ENCODE measurements around the gene GNG13.
"Not testable (repeated sequence)": the region's sequence is repeated elsewhere in the genome, so short reads cannot be mapped to it uniquely, and the experiment has no call there.

Gene GNG13

DNA sequence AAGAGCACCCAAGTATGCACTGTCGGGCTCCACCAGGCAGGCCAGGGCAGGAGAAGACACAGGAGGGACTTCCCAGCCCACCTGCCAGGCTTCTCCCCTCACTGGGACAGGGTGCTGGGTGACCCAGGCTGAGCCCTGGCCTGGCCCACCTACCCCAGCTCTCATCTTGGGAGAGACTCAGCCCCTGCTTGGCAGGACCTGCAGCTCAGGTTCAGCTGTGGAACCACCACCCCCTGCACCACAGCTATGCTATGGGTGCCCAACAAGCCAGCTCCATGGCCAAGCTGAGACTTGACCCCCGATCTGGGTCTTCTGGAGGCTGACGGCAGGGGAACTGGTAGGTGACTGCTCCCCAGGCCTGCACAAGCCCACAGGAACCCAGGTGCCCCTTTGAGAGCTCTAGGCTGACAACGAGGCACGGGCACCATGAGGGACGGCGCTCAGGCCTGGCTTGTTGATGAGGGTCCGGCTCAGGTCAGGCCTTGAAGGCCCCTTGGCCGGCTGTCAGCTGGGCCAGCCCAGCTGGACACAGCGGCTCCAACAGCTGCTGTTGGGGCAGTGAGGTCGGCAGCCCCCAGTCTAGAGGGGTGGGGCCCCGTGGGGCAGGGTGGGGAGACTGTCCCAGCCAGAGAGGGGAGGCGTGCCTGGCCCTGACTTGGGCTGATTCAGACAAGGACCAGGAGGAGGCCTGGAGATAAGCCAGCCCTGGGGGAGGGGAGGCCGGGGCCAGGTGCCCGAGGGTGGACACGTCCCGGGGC lies 17.0 kb downstream of the GNG13 start:
- H3K36me3 Mint-ChIP-seq, result peaks cover 27% of the 10 kb centered on the region
- H3K27ac Mint-ChIP-seq, result no peak overlapping the region
- H3K4me1 Mint-ChIP-seq, result peaks cover 12% of the 10 kb centered on the region
- no peak overlapping the region for H3K4me3 Mint-ChIP-seq
- no peak for ATAC-seq
- H3K9me3 Mint-ChIP-seq, result no peaks in the 10 kb centered on the region
- no peak for DNase-seq (ENCODE audit: low spot score in 2 of 2)

DNA sequence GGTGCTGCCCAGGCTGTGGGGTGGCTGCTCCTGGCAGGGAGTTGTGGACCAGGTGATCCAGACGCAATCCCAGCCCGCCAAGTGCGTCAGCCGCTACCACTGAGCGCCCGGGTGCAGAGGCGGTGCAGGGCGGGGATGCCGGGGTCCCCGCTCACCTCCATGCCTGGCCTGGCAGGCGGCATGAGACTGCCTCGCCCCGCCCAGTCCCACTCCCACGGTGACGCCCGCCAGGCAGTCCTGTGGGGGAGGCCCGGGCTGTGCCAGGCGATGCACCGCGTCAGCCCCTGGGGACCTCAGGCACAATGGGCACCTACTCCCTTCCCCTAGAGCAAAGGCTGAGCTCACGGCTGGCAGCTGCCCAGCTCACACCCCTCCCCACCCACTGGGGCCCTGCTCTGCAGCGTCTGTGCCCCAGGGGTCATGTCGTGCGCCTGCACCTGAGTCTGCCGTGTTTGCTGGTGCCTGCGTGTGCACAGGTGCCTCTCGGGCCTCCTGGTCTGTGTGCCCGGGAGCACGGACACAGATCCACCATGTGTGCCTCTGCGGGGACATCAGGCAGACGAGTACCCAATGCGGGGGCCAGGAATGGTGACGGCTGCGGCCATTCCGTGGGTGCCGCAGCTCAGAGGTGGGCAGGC lies 17.6 kb downstream of the GNG13 start:
- peaks cover 27% of the 10 kb centered on the region for H3K36me3 Mint-ChIP-seq
- ATAC-seq (no peak), DNase-seq (ENCODE audit: low spot score in 2 of 2) (no peak)
- no peak overlapping the region for H3K4me3 Mint-ChIP-seq
- peaks cover 14% of the 10 kb centered on the region for H3K4me1 Mint-ChIP-seq
- H3K9me3 Mint-ChIP-seq, result no peaks in the 10 kb centered on the region
- no peak overlapping the region for H3K27ac Mint-ChIP-seq

DNA sequence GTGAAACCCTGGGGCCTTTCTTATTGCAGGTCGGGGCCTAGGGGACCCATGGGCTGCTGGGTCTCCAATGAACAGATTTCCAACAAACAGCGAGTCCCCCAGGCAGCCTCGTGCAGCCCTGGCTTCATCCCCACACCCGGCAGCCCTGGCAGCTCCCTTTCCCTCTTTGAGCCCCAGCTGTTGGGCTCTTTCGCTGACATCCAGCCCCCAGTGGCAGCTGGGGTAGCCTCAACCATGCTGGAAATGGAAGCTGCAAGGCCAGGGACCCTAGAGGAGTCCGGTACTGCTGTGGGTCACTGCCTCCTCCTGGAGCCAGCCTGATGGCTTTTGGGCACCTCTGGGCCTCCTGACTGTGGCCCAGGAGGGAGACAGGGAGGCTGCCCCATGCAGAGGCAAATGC lies 18.3 kb downstream of the GNG13 start:
- ATAC-seq, result no peak
- H3K27ac Mint-ChIP-seq, result no peak overlapping the region
- peaks cover 22% of the 10 kb centered on the region for H3K36me3 Mint-ChIP-seq
- no peak for DNase-seq (ENCODE audit: low spot score in 2 of 2)
- no peak overlapping the region for H3K4me3 Mint-ChIP-seq
- peaks cover 18% of the 10 kb centered on the region for H3K4me1 Mint-ChIP-seq
- no peaks in the 10 kb centered on the region for H3K9me3 Mint-ChIP-seq

DNA sequence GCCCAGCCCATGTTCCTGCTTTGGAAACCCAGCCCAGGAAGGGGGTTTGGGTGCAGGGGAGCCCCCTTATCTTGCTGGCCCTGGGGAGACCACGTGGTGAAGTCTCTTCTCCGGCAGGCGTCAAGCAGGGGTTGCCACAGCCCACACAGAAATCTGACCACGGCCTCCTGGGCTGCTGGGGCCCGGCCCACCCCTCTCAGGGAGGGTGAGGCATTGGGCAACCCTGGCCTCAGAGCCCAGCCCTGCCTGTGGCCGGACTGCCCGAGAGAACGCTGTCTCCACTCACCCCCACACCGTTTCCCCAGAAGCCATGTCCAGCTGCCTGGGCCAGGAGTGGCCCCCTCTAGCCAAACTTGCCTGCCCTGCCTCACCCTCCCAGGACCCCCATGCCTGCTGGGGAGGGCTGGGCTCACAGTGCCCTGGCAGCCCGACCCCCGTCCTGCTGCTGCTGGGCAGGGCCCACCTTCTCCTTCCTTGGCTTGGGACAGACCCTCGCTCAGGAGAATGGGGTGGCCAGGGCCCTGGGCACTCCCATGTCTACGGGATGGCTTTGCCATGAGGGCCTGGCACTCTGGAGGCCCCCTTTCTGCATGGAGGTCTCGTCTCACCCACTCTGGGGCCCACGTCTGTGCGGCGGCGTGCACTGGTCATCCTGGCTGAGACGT lies 19.1 kb downstream of the GNG13 start:
- no peak overlapping the region for H3K27ac Mint-ChIP-seq
- no peaks in the 10 kb centered on the region for H3K9me3 Mint-ChIP-seq
- H3K4me3 Mint-ChIP-seq, result no peak overlapping the region
- H3K36me3 Mint-ChIP-seq, result peaks cover 16% of the 10 kb centered on the region
- no peak for ATAC-seq
- peaks cover 12% of the 10 kb centered on the region for H3K4me1 Mint-ChIP-seq
- no peak for DNase-seq (ENCODE audit: low spot score in 2 of 2)

DNA sequence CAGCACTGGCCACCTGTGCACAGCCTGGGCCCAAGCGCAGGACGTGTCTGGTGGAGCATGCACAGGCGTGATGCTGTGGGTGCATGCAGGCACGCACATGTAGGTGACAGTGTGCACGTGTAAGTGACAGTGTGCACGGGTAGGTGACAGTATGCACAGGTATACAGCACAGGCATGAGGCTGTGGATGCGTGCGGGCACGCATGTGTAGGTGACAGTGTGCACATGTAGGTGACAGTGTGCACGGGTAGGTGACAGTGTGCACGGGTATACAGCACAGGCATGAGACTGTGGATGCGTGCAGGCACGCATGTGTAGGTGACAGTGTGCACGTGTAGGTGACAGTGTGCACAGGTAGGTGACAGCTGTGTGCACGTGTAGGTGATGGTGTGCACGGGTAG lies 20.2 kb downstream of the GNG13 start:
- no peak for DNase-seq (ENCODE audit: low spot score in 2 of 2)
- Mint-ChIP-seq H3K4me1 (peaks cover 11% of the 10 kb centered on the region), H3K4me3 (no peak overlapping the region), H3K36me3 (peaks cover 5% of the 10 kb centered on the region), H3K9me3 (no peaks in the 10 kb centered on the region), H3K27ac (no peak overlapping the region)
- no peak for ATAC-seq

DNA sequence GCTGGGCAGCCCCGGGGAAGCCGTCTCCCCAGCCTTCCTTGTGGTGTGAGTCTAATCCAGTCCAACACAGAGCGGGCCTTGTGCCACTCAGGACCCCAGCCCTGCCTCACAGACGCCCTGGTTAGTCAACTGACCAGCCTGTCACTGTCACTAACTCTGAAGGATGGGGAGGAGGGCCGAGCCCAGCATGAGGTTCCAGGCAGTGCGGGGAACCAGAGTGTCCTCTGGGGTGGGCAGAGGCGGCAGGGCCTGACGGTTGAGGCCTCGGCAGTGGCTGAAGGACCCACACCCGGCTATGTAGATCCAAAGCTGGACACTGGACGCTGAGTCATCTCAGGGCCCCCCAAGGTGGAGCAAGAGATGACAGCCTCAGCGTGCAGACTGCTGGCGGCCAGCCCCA lies 21.0 kb downstream of the GNG13 start:
- ATAC-seq, result no peak

DNA sequence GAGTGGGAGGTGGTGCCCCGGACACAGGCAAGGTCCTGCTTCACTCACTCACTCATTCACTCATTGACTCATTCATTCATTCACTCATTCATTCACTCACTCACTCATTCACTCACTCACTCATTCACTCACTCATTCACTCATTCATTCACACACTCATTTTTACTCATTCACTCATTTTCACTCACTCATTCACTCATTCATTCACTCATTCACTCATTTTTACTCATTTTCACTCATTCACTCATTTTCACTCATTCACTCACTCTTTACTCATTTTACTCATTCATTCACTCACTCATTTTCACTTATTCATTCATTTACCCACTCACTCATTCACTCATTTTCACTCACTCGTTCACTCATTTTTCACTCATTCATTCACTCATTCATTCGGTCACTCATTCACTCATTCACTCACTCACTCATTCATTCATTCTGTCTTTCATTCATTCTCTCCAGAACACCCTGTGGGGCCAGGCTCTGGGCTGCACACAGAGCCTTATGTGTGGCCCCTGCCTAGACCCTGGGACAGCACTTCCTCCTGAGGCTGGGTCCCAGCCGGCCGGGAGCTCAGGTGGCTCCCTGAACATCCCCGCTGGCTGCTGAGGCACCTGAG lies 21.5 kb downstream of the GNG13 start:
- no peak for ATAC-seq
- no peaks in the 10 kb centered on the region for H3K9me3 Mint-ChIP-seq
- no peak overlapping the region for H3K27ac Mint-ChIP-seq
- DNase-seq (ENCODE audit: low spot score in 2 of 2), result no peak
- H3K4me1 Mint-ChIP-seq, result peaks cover 6% of the 10 kb centered on the region
- no peaks in the 10 kb centered on the region for H3K36me3 Mint-ChIP-seq
- H3K4me3 Mint-ChIP-seq, result no peak overlapping the region

More for the DNA sequence above, 21.0 kb downstream of the GNG13 start:
- Mint-ChIP-seq H3K4me3 (no peak overlapping the region), H3K27ac (no peak overlapping the region), H3K4me1 (peaks cover 6% of the 10 kb centered on the region), H3K9me3 (no peaks in the 10 kb centered on the region), H3K36me3 (peaks cover under 1% of the 10 kb centered on the region)
- DNase-seq (ENCODE audit: low spot score in 2 of 2), result no peak

DNA sequence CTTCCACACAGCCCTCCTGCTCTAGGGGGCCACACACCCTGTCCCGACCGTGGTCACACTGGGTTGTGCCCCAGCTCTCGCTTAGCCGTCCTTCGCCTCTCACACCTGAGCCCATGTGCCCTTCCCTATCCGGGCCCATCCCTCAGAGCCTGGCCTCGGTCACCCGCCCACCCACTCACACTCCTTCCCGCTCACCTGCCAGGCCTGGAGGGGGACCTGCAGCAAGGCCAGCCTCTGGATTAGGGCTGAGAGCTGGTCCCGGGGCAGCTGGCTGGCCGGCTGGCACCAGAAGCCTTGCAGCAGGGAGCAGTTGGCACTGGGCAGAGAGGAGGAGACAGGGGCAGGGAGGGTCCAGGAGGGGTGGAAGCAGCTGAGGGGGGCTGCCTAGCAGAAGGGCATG lies 22.1 kb downstream of the GNG13 start:
- Mint-ChIP-seq H3K4me1 (peaks cover 6% of the 10 kb centered on the region), H3K4me3 (no peak overlapping the region), H3K36me3 (no peaks in the 10 kb centered on the region), H3K9me3 (no peaks in the 10 kb centered on the region), H3K27ac (no peak overlapping the region)
- DNase-seq (ENCODE audit: low spot score in 2 of 2) (no peak), ATAC-seq (no peak)

DNA sequence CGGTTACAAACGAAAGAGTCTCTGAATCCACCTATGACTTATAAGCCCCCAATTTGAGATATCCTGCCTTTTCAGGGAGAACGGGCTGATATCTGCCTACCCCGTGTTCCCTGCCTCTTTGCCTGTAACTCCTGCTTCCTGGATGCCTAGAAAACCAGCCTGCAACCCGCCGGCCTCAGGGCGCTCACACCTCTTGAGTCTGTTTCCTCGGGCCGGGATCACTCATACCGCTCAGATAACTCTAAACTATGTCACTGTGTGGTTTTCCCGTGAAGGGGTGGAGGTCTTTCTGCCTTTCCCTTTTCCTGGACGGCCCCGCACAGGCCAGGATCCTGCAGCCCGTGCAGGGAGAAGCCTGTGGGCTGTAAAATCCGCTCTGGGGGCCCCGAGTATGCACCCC lies 22.7 kb downstream of the GNG13 start:
- no peak for ATAC-seq
- no peaks in the 10 kb centered on the region for H3K9me3 Mint-ChIP-seq

DNA sequence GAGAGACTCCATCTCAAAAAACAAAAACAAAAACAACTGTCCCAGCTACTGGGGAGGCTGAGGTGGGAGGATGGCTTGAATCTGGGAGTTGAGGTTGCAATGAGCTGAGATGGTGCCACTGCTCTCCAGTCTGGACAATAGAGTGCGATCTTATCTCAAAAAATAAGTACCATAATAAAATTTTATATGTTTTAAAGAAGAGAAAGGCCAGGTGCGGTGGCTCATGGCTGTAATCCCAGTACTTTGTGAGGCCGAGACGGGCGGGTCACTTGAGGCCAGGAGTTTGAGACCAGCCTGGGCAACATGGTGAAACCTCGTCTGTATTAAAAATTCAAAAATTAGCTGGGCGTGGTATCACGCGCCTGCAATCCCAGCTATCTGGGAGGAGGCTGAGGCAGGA lies 23.7 kb downstream of the GNG13 start:
- no peak overlapping the region for H3K27ac Mint-ChIP-seq
- peaks cover 6% of the 10 kb centered on the region for H3K4me1 Mint-ChIP-seq

More for the DNA sequence above, 22.7 kb downstream of the GNG13 start:
- Mint-ChIP-seq H3K27ac (no peak overlapping the region), H3K4me1 (peaks cover 6% of the 10 kb centered on the region), H3K4me3 (no peak overlapping the region), H3K36me3 (no peaks in the 10 kb centered on the region)
- DNase-seq (ENCODE audit: low spot score in 2 of 2), result no peak

DNA sequence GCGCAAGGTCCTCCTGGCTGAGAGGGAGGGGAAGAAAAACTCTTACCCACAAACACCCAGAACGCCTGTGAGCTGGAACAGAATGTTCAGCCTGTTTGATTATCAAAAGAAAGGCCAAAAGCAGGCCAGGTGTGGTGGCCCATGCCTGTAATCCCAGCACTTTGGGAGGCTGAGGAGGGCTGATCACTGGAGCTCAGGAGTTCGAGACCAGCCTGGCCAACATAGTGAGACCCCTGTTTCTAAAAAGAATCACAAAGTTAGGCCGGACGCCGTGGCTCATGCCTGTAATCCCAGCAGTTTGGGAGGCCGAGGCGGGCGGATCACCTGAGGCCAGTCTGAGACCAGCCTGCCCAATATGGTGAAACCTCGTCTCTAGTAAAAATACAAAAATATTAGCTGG lies 24.2 kb downstream of the GNG13 start:
- not testable (repeated sequence) for H3K27ac Mint-ChIP-seq; ATAC-seq; DNase-seq (ENCODE audit: low spot score in 2 of 2); H3K4me1 Mint-ChIP-seq; H3K36me3 Mint-ChIP-seq; H3K9me3 Mint-ChIP-seq; H3K4me3 Mint-ChIP-seq

More for the DNA sequence above, 23.7 kb downstream of the GNG13 start:
- ATAC-seq, result no peak
- H3K4me3 Mint-ChIP-seq, result no peak overlapping the region
- H3K9me3 Mint-ChIP-seq, result no peaks in the 10 kb centered on the region
- no peaks in the 10 kb centered on the region for H3K36me3 Mint-ChIP-seq
- DNase-seq (ENCODE audit: low spot score in 2 of 2), result no peak

DNA sequence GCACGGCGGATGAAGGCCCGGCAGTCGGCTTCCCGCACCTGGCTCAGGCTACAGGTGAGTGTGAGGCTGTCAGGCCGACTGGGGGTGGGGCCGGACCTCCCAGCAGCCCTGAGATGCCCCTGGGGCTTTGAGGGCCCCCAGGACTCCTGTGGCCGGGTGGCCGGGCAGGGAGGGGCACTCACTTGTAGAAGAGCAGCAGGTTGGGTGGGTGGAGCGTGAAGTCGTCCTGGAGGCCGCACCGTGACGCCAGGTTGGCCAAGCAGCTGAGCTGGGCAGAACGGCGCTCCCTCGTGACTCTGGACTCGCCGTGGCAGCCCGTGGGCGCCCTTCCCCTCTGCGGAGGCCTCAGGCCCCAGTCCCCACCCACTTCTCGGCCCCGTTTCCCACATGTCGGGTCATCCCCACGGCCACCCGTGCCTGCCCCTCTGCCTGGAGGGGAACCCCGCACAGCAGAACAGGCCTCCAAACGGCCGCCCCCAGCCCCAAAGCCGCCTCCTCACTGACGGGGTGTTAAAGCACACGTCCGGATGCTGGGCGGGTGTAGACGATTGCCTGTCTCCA lies 25.2 kb downstream of the GNG13 start:
- H3K4me3 Mint-ChIP-seq, result no peak overlapping the region
- H3K27ac Mint-ChIP-seq, result no peak overlapping the region
- ATAC-seq, result no peak
- no peaks in the 10 kb centered on the region for H3K9me3 Mint-ChIP-seq
- no peaks in the 10 kb centered on the region for H3K36me3 Mint-ChIP-seq
- H3K4me1 Mint-ChIP-seq, result peaks cover 6% of the 10 kb centered on the region
- no peak for DNase-seq (ENCODE audit: low spot score in 2 of 2)

DNA sequence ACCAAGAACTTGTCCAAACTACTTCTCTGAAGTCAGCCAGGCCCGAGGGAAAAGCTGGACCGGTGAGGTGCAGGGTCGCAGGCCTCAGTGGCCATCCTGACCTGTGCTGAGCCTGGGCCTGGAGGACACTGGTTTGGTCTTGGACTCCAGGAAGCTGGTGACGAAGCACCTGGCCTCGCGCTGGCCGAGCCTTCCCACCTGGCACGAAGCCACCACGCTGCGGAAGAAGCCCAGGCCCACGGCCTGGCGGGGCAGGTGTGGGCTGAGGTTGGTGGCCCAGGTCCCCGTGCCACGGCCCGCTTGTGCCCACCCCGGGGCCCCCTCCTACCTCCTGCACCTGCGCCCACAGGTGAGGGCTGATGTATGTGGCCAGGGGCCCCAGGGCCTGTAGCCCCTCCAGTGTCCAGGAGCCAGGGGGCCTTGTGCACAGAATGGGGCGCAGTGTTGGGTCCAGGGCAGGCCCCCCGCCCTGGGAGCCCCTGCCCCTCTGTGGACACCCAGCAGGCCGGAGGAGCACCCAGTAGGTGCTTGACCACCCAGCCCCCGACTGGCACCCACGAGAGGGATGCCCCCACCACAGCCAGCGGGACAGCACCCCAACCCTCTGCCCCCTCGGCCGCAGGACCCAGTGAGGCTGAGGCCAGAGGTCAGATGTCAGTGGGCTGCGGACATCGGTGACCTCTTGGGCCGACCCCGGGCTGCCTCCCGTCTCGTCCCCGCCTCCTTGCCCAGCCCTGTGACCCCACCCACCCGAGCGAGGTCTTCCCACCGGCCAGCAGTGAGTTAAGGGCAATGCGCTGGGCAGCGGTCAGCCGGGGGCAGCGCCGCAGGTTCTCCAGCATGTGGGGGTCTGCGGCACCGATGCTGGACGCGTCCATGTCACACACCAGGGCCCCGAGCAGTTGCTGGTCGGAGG lies 26.2 kb downstream of the GNG13 start:
- Mint-ChIP-seq H3K4me3 (no peak overlapping the region), H3K36me3 (no peaks in the 10 kb centered on the region), H3K27ac (no peak overlapping the region), H3K9me3 (no peaks in the 10 kb centered on the region), H3K4me1 (peaks cover 6% of the 10 kb centered on the region)
- no peak for DNase-seq (ENCODE audit: low spot score in 2 of 2)
- no peak for ATAC-seq

DNA sequence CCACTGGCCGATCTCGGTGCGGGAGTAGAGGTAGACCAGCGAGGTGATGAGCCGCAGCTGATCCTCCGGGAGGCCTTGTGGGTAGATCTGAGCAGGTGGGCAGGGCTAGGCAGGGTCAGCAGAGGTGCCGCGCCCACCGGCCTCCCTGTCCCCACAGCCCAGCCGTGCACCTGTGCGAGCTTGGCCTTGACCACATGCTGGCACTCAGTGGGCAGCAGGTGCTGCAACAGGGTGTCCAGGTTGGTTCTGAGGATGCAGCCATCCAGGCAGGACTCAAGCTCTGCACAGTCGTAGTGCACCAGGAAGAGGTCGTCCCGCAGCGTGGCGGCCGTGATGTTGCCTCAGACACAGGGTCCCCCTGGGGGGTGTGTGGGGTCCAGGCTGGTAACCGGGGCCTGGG lies 27.6 kb downstream of the GNG13 start:
- H3K9me3 Mint-ChIP-seq, result no peaks in the 10 kb centered on the region
- H3K27ac Mint-ChIP-seq, result no peak overlapping the region
- H3K4me1 Mint-ChIP-seq, result peaks cover 4% of the 10 kb centered on the region
- DNase-seq (ENCODE audit: low spot score in 2 of 2), result no peak
- H3K4me3 Mint-ChIP-seq, result no peak overlapping the region
- H3K36me3 Mint-ChIP-seq, result no peaks in the 10 kb centered on the region
- no peak for ATAC-seq
